ENCODE measurements around the gene ZEB2.

The ZEB2 gene

GRCh38 chr2:144528108-144528507 is 8.2 kb upstream of the ZEB2 start:
- DNase-seq (ENCODE audit: low read depth), result no peak

- no peak for DNase-seq (ENCODE audit: low read depth)
Observed at GRCh38 chr2:144526831-144527230, 6.9 kb upstream of the ZEB2 start.

GRCh38 chr2:144524118-144525009 is 4.4 kb upstream of the ZEB2 start:
- no peak for DNase-seq (ENCODE audit: low read depth)

- DNase-seq (ENCODE audit: low read depth), result no peak
Observed at GRCh38 chr2:144523596-144524117, 3.7 kb upstream of the ZEB2 start.

- DNase-seq (ENCODE audit: low read depth), result no peak
Observed at GRCh38 chr2:144522897-144523595, 3.1 kb upstream of the ZEB2 start.

GRCh38 chr2:144522176-144522896 is 2.4 kb upstream of the ZEB2 start:
- DNase-seq (ENCODE audit: low read depth), result no peak

GRCh38 chr2:144521686-144522085 is 1.8 kb upstream of the ZEB2 start:
- no peak for DNase-seq (ENCODE audit: low read depth)

GRCh38 chr2:144520756-144521487 is 1.0 kb upstream of the ZEB2 start:
- no peak for DNase-seq (ENCODE audit: low read depth)

GRCh38 chr2:144519597-144519933 is 354 bp downstream of the ZEB2 start:
- DNase-seq (ENCODE audit: low read depth), result no peak

- no peak for DNase-seq (ENCODE audit: low read depth)
Observed at GRCh38 chr2:144518748-144519596, 947 bp downstream of the ZEB2 start.

- DNase-seq (ENCODE audit: low read depth), result no peak
Observed at GRCh38 chr2:144517866-144518747, 1.8 kb downstream of the ZEB2 start.

GRCh38 chr2:144516981-144517865 is 2.7 kb downstream of the ZEB2 start:
- DNase-seq (ENCODE audit: low read depth), result no peak

GRCh38 chr2:144516411-144516980 is 3.4 kb downstream of the ZEB2 start:
- DNase-seq (ENCODE audit: low read depth), result no peak

GRCh38 chr2:144515696-144516410 is 4.1 kb downstream of the ZEB2 start:
- DNase-seq (ENCODE audit: low read depth), result no peak

- no peak for DNase-seq (ENCODE audit: low read depth)
Observed at GRCh38 chr2:144515099-144515695, 4.7 kb downstream of the ZEB2 start.

- DNase-seq (ENCODE audit: low read depth), result no peak
Observed at GRCh38 chr2:144514616-144515091, 5.3 kb downstream of the ZEB2 start.

GRCh38 chr2:144513388-144514101 is 6.4 kb downstream of the ZEB2 start:
- no peak for DNase-seq (ENCODE audit: low read depth)
